Measurements from ENCODE around the gene PGM1. TPM values are rescaled to one million over a fixed set of nuclear protein-coding genes. Genes with fewer than 3 reads are reported as not detected.

The PGM1 gene
- total and polyA plus RNA-seq, 9 of the 15 experiments (the other 6 are each of a cell fraction or from before 2014, with no cell fraction given): 0.03 to 0.31 (median 0.09) TPM; not detected in 5

DNA sequence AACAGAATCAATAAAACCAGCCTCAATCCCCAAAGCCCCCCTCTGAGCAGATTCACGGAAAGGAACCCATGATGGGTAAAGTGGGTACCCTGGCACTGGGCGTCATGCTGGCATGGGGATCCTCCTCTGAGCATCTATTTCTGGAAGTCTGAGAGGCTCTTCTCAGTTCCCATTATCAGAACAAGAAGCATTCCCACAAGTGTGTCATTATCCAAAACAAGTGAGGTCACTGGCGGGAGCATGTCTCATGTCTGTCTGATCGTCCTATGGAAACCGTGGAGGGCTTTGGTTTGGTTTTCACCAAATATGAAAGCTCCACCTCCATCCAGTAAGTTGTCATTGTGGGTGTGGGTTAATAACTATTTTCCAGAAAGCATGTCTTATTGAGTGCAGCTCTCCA is 70.7 kb downstream of the PGM1 start:
- no peak overlapping the region for H3K9ac ChIP-seq (ENCODE audit: insufficient read depth in 1 of 2, low read depth in 2 of 2, low read length in 2 of 2)
- WGBS (ENCODE audit: insufficient coverage, low coverage, missing lambda C conversion rate): 0% methylated on average over 5 of the region's 5 CpGs

More for the DNA sequence above, 70.7 kb downstream of the PGM1 start:
- no peak for FAIRE-seq
- DNase-seq (ENCODE audit: extremely low read depth in 1 of 4, low spot score in 3 of 4): no peak
- POLR2A ChIA-PET: no interaction called here
- BruUV-seq (replicated peaks): no TSS peak
- Histone ChIP-seq H2AFZ (ENCODE audit: low read depth, low read length) (no peak overlapping the region), H3K4me3 (no peak overlapping the region), H3K4me1 (replicated peaks in 1 of 2; ENCODE audit: control insufficient read depth in 2 of 2, insufficient read depth in 2 of 2, low read length in 2 of 2) (no peaks in the 10 kb centered on the region), H3K27ac (ENCODE audit: extremely low read depth, low read depth, low read length) (no peak overlapping the region), H3K36me3 (ENCODE audit: control insufficient read depth, insufficient read depth, low read length) (no peaks in the 10 kb centered on the region), H3K79me2 (ENCODE audit: control insufficient read depth, insufficient read depth, low read length) (no peaks in the 10 kb centered on the region), H4K20me1 (replicated peaks; ENCODE audit: control insufficient read depth, insufficient read depth, low read length) (no peaks in the 10 kb centered on the region), H3K27me3 (ENCODE audit: control insufficient read depth in 2 of 2, insufficient read depth in 2 of 2, low read length in 2 of 2) (peaks cover 6 to 10% of the 10 kb centered on the region in 2 experiments; a peak in 3 of 5 replicates), H3K4me2 (ENCODE audit: insufficient read depth, low read length) (no peak overlapping the region), H3K9me3 (replicated peaks; ENCODE audit: control insufficient read depth, insufficient read depth, low read depth, low read length) (no peaks in the 10 kb centered on the region), H3K9me1 (ENCODE audit: control insufficient read depth, insufficient read depth, low read length) (no peaks in the 10 kb centered on the region)
- intact Hi-C loops (cut with micrococcal nuclease) (no loop called here), in situ Hi-C loops (cut with MboI) (no loop called here)
- ATAC-seq: no peak
- TF ChIP-seq MBD2 (IDR thresholded peaks at IDR 0.05; ENCODE audit: borderline replicate concordance, low read depth): no peak
- TF ChIP-seq EWSR1 (IDR thresholded peaks at IDR 0.05; ENCODE audit: borderline replicate concordance, low read depth, partially characterized antibody): no peak
- no peak for TF ChIP-seq FOSL1 (tag; conservative IDR thresholded peaks at IDR 0.05)
- TF ChIP-seq RNF2 (IDR thresholded peaks at IDR 0.05): no peak
- no peak for TF ChIP-seq HOMEZ (CRISPR knock-in tag; IDR thresholded peaks at IDR 0.05)
- TF ChIP-seq ZKSCAN1 (IDR thresholded peaks at IDR 0.05; ENCODE audit: low read depth, low read length): no peak
- CTCF ChIA-PET (ENCODE audit: low intra/inter-chr PET ratio): no interaction called here

Measured in K562 (cell line).